CD4-positive, alpha-beta memory T cell (primary cell): ENCODE data around the gene GABARAPL2. TPM values are rescaled to one million over a fixed set of nuclear protein-coding genes. Genes with fewer than 3 reads are reported as not detected.

Source experiments
- CTCF ChIA-PET: fragments of 350-600 bp; sonication (Branson Sonifier 250); formaldehyde crosslinking; loops from one replicate; lab custom pipeline; 2021; ENCODE audit warnings: inconsistent platforms; ENCODE audit not compliant: partially characterized antibody; lab: Charles Lee
- POLR2A ChIA-PET: fragments of 350-600 bp; sonication (Branson Sonifier 250); formaldehyde crosslinking; loops from one replicate; lab custom pipeline; 2021; ENCODE audit not compliant: partially characterized antibody; lab: Charles Lee
- DNase-seq, 5 donors: peaks; one replicate each; pipeline versions ENCODE4 v3.0.0 to v3.0.0-alpha.2; 2020 to 2022; ENCODE audit warnings: mixed read lengths in 1 of 5
- H3K27ac ChIP-seq: one replicate; pipeline ENCODE4 v1.7.0; 2013; ENCODE audit warnings: low read depth, low read length
- H3K27me3 ChIP-seq: 2 replicates; pipeline ENCODE4 v1.7.0; 2013; ENCODE audit warnings: mild to moderate bottlenecking, low read length, moderate library complexity; ENCODE audit not compliant: insufficient read depth
- H3K36me3 ChIP-seq: 2 replicates; pipeline ENCODE4 v1.7.0; 2013; ENCODE audit warnings: mild to moderate bottlenecking, low read length, moderate library complexity; ENCODE audit not compliant: insufficient read depth
- H3K4me1 ChIP-seq: 2 replicates; pipeline ENCODE4 v1.7.0; 2013; ENCODE audit warnings: mild to moderate bottlenecking, low read length, moderate library complexity; ENCODE audit not compliant: insufficient read depth
- H3K4me3 ChIP-seq, 2 donors: one replicate each; pipeline ENCODE4 v1.7.0; 2013; ENCODE audit warnings: low read length in 2 of 2, mild to moderate bottlenecking in 1 of 2
- H3K9me3 ChIP-seq, 2 donors: one replicate each; pipeline ENCODE4 v1.7.0; 2013; ENCODE audit warnings: low read length in 2 of 2, control low read depth in 1 of 2; ENCODE audit not compliant: control insufficient read depth in 1 of 2
- H3K27ac Mint-ChIP-seq, 7 donors: one replicate each; pipeline ENCODE4 v1.8.0; 2020 to 2021; ENCODE audit warnings: mixed read lengths in 7 of 7, mild to moderate bottlenecking in 6 of 7, inconsistent platforms in 3 of 7, moderate library complexity in 3 of 7
- H3K27me3 Mint-ChIP-seq, 2 donors: one replicate each; pipeline ENCODE4 v1.8.0; 2020 to 2021; ENCODE audit warnings: mixed read lengths in 2 of 2
- H3K36me3 Mint-ChIP-seq, 2 donors: one replicate each; pipeline ENCODE4 v1.8.0; 2020 to 2021; ENCODE audit warnings: mixed read lengths in 2 of 2, inconsistent platforms in 1 of 2, mild to moderate bottlenecking in 1 of 2
- H3K4me1 Mint-ChIP-seq, 4 donors: one replicate each; pipeline ENCODE4 v1.8.0; 2020 to 2021; ENCODE audit warnings: mixed read lengths in 4 of 4, mild to moderate bottlenecking in 1 of 4
- H3K4me3 Mint-ChIP-seq, 8 donors: one replicate each; pipeline ENCODE4 v1.8.0; 2020 to 2021; ENCODE audit warnings: mixed read lengths in 8 of 8, mild to moderate bottlenecking in 7 of 8, moderate library complexity in 6 of 8, inconsistent platforms in 3 of 8
- H3K9me3 Mint-ChIP-seq, 8 donors: one replicate each; pipeline ENCODE4 v1.8.0; 2020 to 2021; ENCODE audit warnings: mixed read lengths in 8 of 8, mild to moderate bottlenecking in 5 of 8, inconsistent platforms in 3 of 8, moderate library complexity in 1 of 8
- intact Hi-C: fragments of 100-400 bp; cut with micrococcal nuclease; formaldehyde crosslinking; loops from one replicate; pipeline ENCODE4 v1.15.1; 2023
- polyA plus RNA-seq, 2 donors: library from polyadenylated mRNA; unstranded; fragments of 300-500 nt; fragmentation: Illumina TruSeq; gene quantifications; one replicate each; pipeline ENCODE4 v1.2.3, GENCODE V29; 2021
- total RNA-seq, 2 experiments: library from RNA; stranded (reverse); gene quantifications; one replicate each; pipeline ENCODE4 v1.2.3, GENCODE V29; 2021

GABARAPL2 gene
- total and polyA plus RNA-seq, 4 experiments from 2014 or later, result 91.9 to 285 (median 189) TPM

- intact Hi-C loops, result no loop called here
- H3K27ac ChIP-seq, result no peak overlapping the region
These were observed 9.8 kb downstream of the GABARAPL2 start for GRCh38 chr16:75575958-75576357.

GRCh38 chr16:75576384-75576811 is 10.2 kb downstream of the GABARAPL2 start:
- H3K36me3 ChIP-seq, result peaks cover 64% of the 10 kb centered on the region
- intact Hi-C loops, result no loop called here
- Mint-ChIP-seq H3K4me3 (no peak overlapping the region), H3K27me3 (no peaks in the 10 kb centered on the region), H3K36me3 (peaks cover 45 to 80% of the 10 kb centered on the region in 2 donors), H3K4me1 (peaks cover 9 to 44% (median 22%) of the 10 kb centered on the region in 4 donors), H3K27ac (peak overlapping the region in 5 of 7 donors; percentile 8 to 73 (median 23)), H3K9me3 (no peaks in the 10 kb centered on the region)
- DNase-seq, result no peak
- no peaks in the 10 kb centered on the region for H3K27me3 ChIP-seq
- H3K27ac ChIP-seq, result no peak overlapping the region
- H3K4me3 ChIP-seq, result no peak overlapping the region
- H3K9me3 ChIP-seq, result no peaks in the 10 kb centered on the region
- H3K4me1 ChIP-seq, result peaks cover 18% of the 10 kb centered on the region
- CTCF ChIA-PET, result no interaction called here
- POLR2A ChIA-PET, result interaction anchor here (1.4 kb wide), 1 partner anchor 11 kb away, joined by 4 read pairs; the partner anchor contains the start of gene GABARAPL2

More at GRCh38 chr16:75575958-75576357, 9.8 kb downstream of the GABARAPL2 start:
- H3K9me3 Mint-ChIP-seq, result no peaks in the 10 kb centered on the region
- no peaks in the 10 kb centered on the region for H3K27me3 Mint-ChIP-seq
- ChIA-PET POLR2A (interaction anchor here (1.2 to 1.4 kb wide), 2 partner anchors 10 to 11 kb away, joined by 4 to 8 read pairs; partner anchors contain the start of gene GABARAPL2), CTCF (no interaction called here)
- peak overlapping the region in 4 of 7 donors; percentile 8 to 73 (median 24) for H3K27ac Mint-ChIP-seq
- Histone ChIP-seq H3K4me1 (peaks cover 18% of the 10 kb centered on the region), H3K27me3 (no peaks in the 10 kb centered on the region), H3K9me3 (no peaks in the 10 kb centered on the region), H3K36me3 (peaks cover 64% of the 10 kb centered on the region), H3K4me3 (no peak overlapping the region)
- peaks cover 12 to 48% (median 26%) of the 10 kb centered on the region in 4 donors for H3K4me1 Mint-ChIP-seq
- no peak for DNase-seq
- H3K36me3 Mint-ChIP-seq, result peaks cover 49 to 82% of the 10 kb centered on the region in 2 donors
- H3K4me3 Mint-ChIP-seq, result no peak overlapping the region

GRCh38 chr16:75578212-75578611 is 12.0 kb downstream of the GABARAPL2 start:
- H3K9me3 ChIP-seq, result no peaks in the 10 kb centered on the region
- Mint-ChIP-seq H3K4me1 (peaks cover 2 to 30% (median 16%) of the 10 kb centered on the region in 4 donors), H3K4me3 (no peak overlapping the region), H3K36me3 (peaks cover 36 to 67% of the 10 kb centered on the region in 2 donors), H3K9me3 (no peaks in the 10 kb centered on the region), H3K27me3 (no peaks in the 10 kb centered on the region), H3K27ac (peak overlapping the region in 1 of 7 donors; percentile 42)
- ChIA-PET CTCF (no interaction called here), POLR2A (no interaction called here)
- no peak for DNase-seq
- intact Hi-C loops, result no loop called here
- peaks cover 52% of the 10 kb centered on the region for H3K36me3 ChIP-seq
- no peaks in the 10 kb centered on the region for H3K27me3 ChIP-seq
- no peak overlapping the region for H3K4me3 ChIP-seq
- peaks cover 10% of the 10 kb centered on the region for H3K4me1 ChIP-seq
- no peak overlapping the region for H3K27ac ChIP-seq

- ChIA-PET CTCF (interaction anchor here (1.1 kb wide), 1 partner anchor 9 kb away, joined by 3 read pairs; no protein-coding TSS in a partner anchor), POLR2A (no interaction called here)
- no peaks in the 10 kb centered on the region for H3K9me3 Mint-ChIP-seq
- H3K36me3 Mint-ChIP-seq, result peaks cover 32 to 62% of the 10 kb centered on the region in 2 donors
- DNase-seq, result no peak
- no peaks in the 10 kb centered on the region for H3K27me3 ChIP-seq
- H3K36me3 ChIP-seq, result peaks cover 49% of the 10 kb centered on the region
- no peak overlapping the region for H3K4me3 Mint-ChIP-seq
- no peaks in the 10 kb centered on the region for H3K9me3 ChIP-seq
- H3K4me1 ChIP-seq, result peaks cover 10% of the 10 kb centered on the region
- no peak overlapping the region for H3K27ac ChIP-seq
- peak overlapping the region in 2 of 7 donors; percentile 42 to 76 for H3K27ac Mint-ChIP-seq
- H3K27me3 Mint-ChIP-seq, result no peaks in the 10 kb centered on the region
- intact Hi-C loops, result no loop called here
- peaks cover 0 to 25% (median 12%) of the 10 kb centered on the region in 4 donors for H3K4me1 Mint-ChIP-seq
- H3K4me3 ChIP-seq, result no peak overlapping the region
These were observed 12.5 kb downstream of the GABARAPL2 start for GRCh38 chr16:75578725-75579124.

GRCh38 chr16:75579281-75579834 is 13.2 kb downstream of the GABARAPL2 start:
- no peaks in the 10 kb centered on the region for H3K27me3 ChIP-seq
- H3K27ac ChIP-seq, result no peak overlapping the region
- no peak for DNase-seq
- Mint-ChIP-seq H3K27ac (peak overlapping the region in 2 of 7 donors; percentile 13 to 51), H3K9me3 (no peaks in the 10 kb centered on the region), H3K27me3 (no peaks in the 10 kb centered on the region), H3K4me1 (peaks cover 0 to 20% (median 11%) of the 10 kb centered on the region in 4 donors), H3K4me3 (no peak overlapping the region), H3K36me3 (peaks cover 29 to 57% of the 10 kb centered on the region in 2 donors)
- POLR2A ChIA-PET, result no interaction called here
- peaks cover 43% of the 10 kb centered on the region for H3K36me3 ChIP-seq
- CTCF ChIA-PET, result interaction anchor here (1.1 kb wide), 1 partner anchor 8 kb away, joined by 3 read pairs; no protein-coding TSS in a partner anchor
- intact Hi-C loops, result no loop called here
- no peak overlapping the region for H3K4me3 ChIP-seq
- H3K4me1 ChIP-seq, result peaks cover 6% of the 10 kb centered on the region
- no peaks in the 10 kb centered on the region for H3K9me3 ChIP-seq

GRCh38 chr16:75584108-75584507 is 17.9 kb downstream of the GABARAPL2 start:
- Histone ChIP-seq H3K4me1 (no peaks in the 10 kb centered on the region), H3K36me3 (peaks cover 16% of the 10 kb centered on the region), H3K9me3 (no peaks in the 10 kb centered on the region), H3K4me3 (no peak overlapping the region), H3K27ac (no peak overlapping the region), H3K27me3 (no peaks in the 10 kb centered on the region)
- CTCF ChIA-PET, result no interaction called here
- no peaks in the 10 kb centered on the region for H3K27me3 Mint-ChIP-seq
- H3K4me3 Mint-ChIP-seq, result no peak overlapping the region
- peak overlapping the region in 6 of 7 donors; percentile 49 to 90 (median 58) for H3K27ac Mint-ChIP-seq
- POLR2A ChIA-PET, result interaction anchor here (0.6 kb wide), 1 partner anchor 60 kb away, joined by 4 read pairs; no protein-coding TSS in a partner anchor
- no peaks in the 10 kb centered on the region for H3K9me3 Mint-ChIP-seq
- peaks cover 15 to 20% of the 10 kb centered on the region in 2 donors for H3K36me3 Mint-ChIP-seq
- DNase-seq, result no peak
- intact Hi-C loops, result no loop called here
- H3K4me1 Mint-ChIP-seq, result peaks cover 0 to 12% (median 5%) of the 10 kb centered on the region in 4 donors

GRCh38 chr16:75588716-75589115 is 22.5 kb downstream of the GABARAPL2 start:
- intact Hi-C loops, result no loop called here
- H3K4me1 Mint-ChIP-seq, result peaks cover 0 to 7% (median 4%) of the 10 kb centered on the region in 4 donors
- H3K27ac Mint-ChIP-seq, result peak overlapping the region in 3 of 7 donors; percentile 7 to 61 (median 9)
- H3K27me3 Mint-ChIP-seq, result no peaks in the 10 kb centered on the region
- Histone ChIP-seq H3K4me1 (no peaks in the 10 kb centered on the region), H3K27ac (no peak overlapping the region), H3K36me3 (peaks cover 3% of the 10 kb centered on the region), H3K4me3 (no peak overlapping the region), H3K9me3 (no peaks in the 10 kb centered on the region), H3K27me3 (no peaks in the 10 kb centered on the region)
- POLR2A ChIA-PET, result no interaction called here
- no peak overlapping the region for H3K4me3 Mint-ChIP-seq
- CTCF ChIA-PET, result no interaction called here
- no peak for DNase-seq
- peaks cover 13% of the 10 kb centered on the region in 2 donors for H3K36me3 Mint-ChIP-seq
- no peaks in the 10 kb centered on the region for H3K9me3 Mint-ChIP-seq
